Trophoblast cell (in vitro differentiated cells and primary cell): ENCODE data around the gene SNORC.

Experiments
- DNase-seq, 2 donors: peaks; one replicate each; pipeline ENCODE4 v3.0.0-alpha.2; 2016
- H2AFZ ChIP-seq: 2 replicates; pipeline ENCODE4 v1.6.1; 2013; ENCODE audit warnings: low read length, moderate library complexity, mild to moderate bottlenecking; ENCODE audit not compliant: insufficient read depth, poor library complexity
- H2AK5ac ChIP-seq: 2 replicates; pipeline ENCODE4 v1.6.1; 2013; ENCODE audit warnings: mild to moderate bottlenecking, low read length
- H2BK120ac ChIP-seq: 2 replicates; pipeline ENCODE4 v1.6.1; 2013; ENCODE audit warnings: low read length, mild to moderate bottlenecking, moderate library complexity; ENCODE audit not compliant: insufficient read depth, poor library complexity
- H2BK12ac ChIP-seq: 2 replicates; pipeline ENCODE4 v1.6.1; 2013; ENCODE audit warnings: mild to moderate bottlenecking, low read length, moderate library complexity
- H2BK5ac ChIP-seq: 2 replicates; pipeline ENCODE4 v1.6.1; 2013; ENCODE audit warnings: low read length, low read depth, moderate library complexity, mild to moderate bottlenecking; ENCODE audit not compliant: poor library complexity
- H3K14ac ChIP-seq: 2 replicates; pipeline ENCODE4 v1.6.1; 2013; ENCODE audit warnings: mild to moderate bottlenecking, low read length
- H3K18ac ChIP-seq: 2 replicates; pipeline ENCODE4 v1.6.1; 2013; ENCODE audit warnings: mild to moderate bottlenecking, low read length
- H3K23ac ChIP-seq: 2 replicates; pipeline ENCODE4 v1.6.1; 2013; ENCODE audit warnings: low read length
- H3K27ac ChIP-seq: 2 replicates; pipeline ENCODE4 v1.5.1; 2013; ENCODE audit warnings: low read depth, mild to moderate bottlenecking, inconsistent platforms, low read length, moderate library complexity
- H3K27me3 ChIP-seq: 2 replicates; pipeline ENCODE4 v1.6.1; 2013; ENCODE audit warnings: inconsistent platforms, mild to moderate bottlenecking, low read length, moderate library complexity; ENCODE audit not compliant: insufficient read depth
- H3K36me3 ChIP-seq, 2 experiments: 1 replicate in 1 of 2; 2 replicates in 1 of 2; pipeline ENCODE4 v1.6.1; 2013; ENCODE audit warnings: low read length in 2 of 2, mild to moderate bottlenecking in 2 of 2, moderate library complexity in 1 of 2; ENCODE audit not compliant: insufficient read depth in 2 of 2, control insufficient read depth in 1 of 2
- H3K4ac ChIP-seq: 2 replicates; pipeline ENCODE4 v1.6.1; 2013; ENCODE audit warnings: low read depth, mild to moderate bottlenecking, low read length, moderate library complexity
- H3K4me1 ChIP-seq, 2 experiments: 1 replicate in 1 of 2; 2 replicates in 1 of 2; pipeline ENCODE4 v1.6.1; 2013; ENCODE audit warnings: low read length in 2 of 2, mild to moderate bottlenecking in 2 of 2, moderate library complexity in 1 of 2; ENCODE audit not compliant: insufficient read depth in 2 of 2, control insufficient read depth in 1 of 2
- H3K4me2 ChIP-seq: 2 replicates; pipeline ENCODE4 v1.6.1; 2013; ENCODE audit warnings: inconsistent platforms, mild to moderate bottlenecking, low read length, moderate library complexity
- H3K4me3 ChIP-seq: 2 replicates; pipeline ENCODE4 v1.5.1; 2013; ENCODE audit warnings: mild to moderate bottlenecking, low read depth, low read length, inconsistent platforms
- H3K79me1 ChIP-seq: one replicate; pipeline ENCODE4 v1.6.1; 2013; ENCODE audit warnings: low read length
- H3K79me2 ChIP-seq: 2 replicates; pipeline ENCODE4 v1.6.1; 2013; ENCODE audit warnings: low read length, mild to moderate bottlenecking; ENCODE audit not compliant: control insufficient read depth, insufficient read depth, poor library complexity
- H3K9ac ChIP-seq: 2 replicates; pipeline ENCODE4 v1.6.1; 2013; ENCODE audit warnings: mild to moderate bottlenecking, low read length
- H3K9me3 ChIP-seq: 2 replicates; pipeline ENCODE4 v1.6.1; 2013; ENCODE audit warnings: low read depth, mild to moderate bottlenecking, control low read depth, inconsistent platforms, low read length; ENCODE audit not compliant: insufficient read depth
- H4K12ac ChIP-seq: 2 replicates; pipeline ENCODE4 v1.6.1; 2013; ENCODE audit warnings: low read depth, mild to moderate bottlenecking, low read length, moderate library complexity
- H4K8ac ChIP-seq: 2 replicates; pipeline ENCODE4 v1.6.1; 2013; ENCODE audit warnings: low read depth, mild to moderate bottlenecking, low read length, moderate library complexity
- H4K91ac ChIP-seq: one replicate; pipeline ENCODE4 v1.6.1; 2013; ENCODE audit warnings: low read depth, mild to moderate bottlenecking, low read length, moderate library complexity
- WGBS: extraction: QIAGEN DNeasy Blood & Tissue Kit; methylation state at CpG from one replicate; pipeline ENCODE4 v1.1.7; 2013; ENCODE audit warnings: missing lambda C conversion rate; ENCODE audit not compliant: insufficient read length, insufficient coverage; ENCODE audit errors: extremely low coverage; 5-methylcytosine and 5-hydroxymethylcytosine counted together

The SNORC gene

DNA sequence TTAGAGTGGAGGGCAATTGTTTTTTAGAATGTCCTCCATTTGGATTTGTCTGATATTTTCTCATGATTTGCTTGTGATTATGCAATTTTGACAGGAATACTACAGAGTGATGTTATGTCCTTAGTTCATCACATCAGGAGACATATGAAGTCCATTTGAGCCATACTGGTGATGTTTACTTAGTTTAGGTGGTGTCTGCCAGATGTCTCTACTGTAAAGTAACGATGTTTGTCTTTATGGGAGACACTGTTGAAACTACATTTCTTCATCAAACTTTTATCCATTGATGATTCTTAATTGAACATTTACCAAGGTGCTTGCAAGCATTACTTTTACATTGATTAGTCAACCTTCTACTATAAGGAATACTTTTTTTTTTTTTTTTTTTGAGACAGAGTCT lies 4.9 kb upstream of the SNORC start:
- WGBS: no CpG with 5 or more reads among the region's 1 CpG
- Histone ChIP-seq H2AFZ (no peak overlapping the region), H3K14ac (no peak overlapping the region), H4K8ac (no peak overlapping the region), H4K91ac (no peak overlapping the region), H2BK5ac (no peak overlapping the region), H2BK12ac (no peak overlapping the region), H3K4me1 (no peaks in the 10 kb centered on the region), H3K36me3 (peaks cover 6 to 12% of the 10 kb centered on the region in 2 experiments), H3K4ac (no peak overlapping the region), H3K18ac (no peak overlapping the region), H3K27ac (no peak overlapping the region), H3K9me3 (no peaks in the 10 kb centered on the region), H3K4me3 (no peak overlapping the region), H3K23ac (no peak overlapping the region), H2BK120ac (no peak overlapping the region), H3K79me2 (no peaks in the 10 kb centered on the region), H3K9ac (no peak overlapping the region), H3K4me2 (no peak overlapping the region), H2AK5ac (no peak overlapping the region), H4K12ac (no peak overlapping the region), H3K79me1 (no peaks in the 10 kb centered on the region), H3K27me3 (no peaks in the 10 kb centered on the region)
- no peak for DNase-seq

DNA sequence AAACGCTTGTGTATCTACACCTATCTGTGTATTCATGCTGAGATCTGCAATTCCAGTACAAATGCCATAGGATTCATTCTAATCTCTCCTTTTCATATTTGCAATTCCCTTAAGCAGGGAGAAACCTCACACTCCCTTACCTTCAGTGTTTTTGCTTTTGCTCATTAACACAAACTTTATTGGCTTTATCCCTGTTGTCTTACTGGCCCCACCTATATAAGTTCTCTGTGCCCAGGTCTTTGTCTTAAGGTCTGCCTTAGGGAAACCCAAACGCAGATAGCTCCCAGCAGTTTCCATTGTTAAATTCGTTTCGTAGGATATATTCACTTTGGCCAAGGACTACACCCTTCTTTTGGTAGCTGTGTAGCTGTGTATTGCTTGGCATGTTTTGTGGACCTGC lies 4.0 kb upstream of the SNORC start:
- no peak overlapping the region for H3K4me3 ChIP-seq
- no peak overlapping the region for H3K9ac ChIP-seq
- no peaks in the 10 kb centered on the region for H3K4me1 ChIP-seq
- no peak overlapping the region for H2BK12ac ChIP-seq
- no peak overlapping the region for H4K12ac ChIP-seq
- no peak overlapping the region for H2BK120ac ChIP-seq
- WGBS: no CpG with 5 or more reads among the region's 4 CpGs
- no peak overlapping the region for H2AK5ac ChIP-seq
- no peaks in the 10 kb centered on the region for H3K79me1 ChIP-seq
- H3K36me3 ChIP-seq: peaks cover 6% of the 10 kb centered on the region in 2 experiments
- no peaks in the 10 kb centered on the region for H3K27me3 ChIP-seq
- no peak overlapping the region for H3K27ac ChIP-seq
- no peaks in the 10 kb centered on the region for H3K79me2 ChIP-seq
- H2AFZ ChIP-seq: no peak overlapping the region
- H3K18ac ChIP-seq: no peak overlapping the region
- DNase-seq: no peak
- no peak overlapping the region for H3K14ac ChIP-seq
- no peak overlapping the region for H3K23ac ChIP-seq
- H3K9me3 ChIP-seq: no peaks in the 10 kb centered on the region
- H3K4ac ChIP-seq: no peak overlapping the region
- H4K91ac ChIP-seq: no peak overlapping the region
- H3K4me2 ChIP-seq: no peak overlapping the region
- no peak overlapping the region for H2BK5ac ChIP-seq
- no peak overlapping the region for H4K8ac ChIP-seq

DNA sequence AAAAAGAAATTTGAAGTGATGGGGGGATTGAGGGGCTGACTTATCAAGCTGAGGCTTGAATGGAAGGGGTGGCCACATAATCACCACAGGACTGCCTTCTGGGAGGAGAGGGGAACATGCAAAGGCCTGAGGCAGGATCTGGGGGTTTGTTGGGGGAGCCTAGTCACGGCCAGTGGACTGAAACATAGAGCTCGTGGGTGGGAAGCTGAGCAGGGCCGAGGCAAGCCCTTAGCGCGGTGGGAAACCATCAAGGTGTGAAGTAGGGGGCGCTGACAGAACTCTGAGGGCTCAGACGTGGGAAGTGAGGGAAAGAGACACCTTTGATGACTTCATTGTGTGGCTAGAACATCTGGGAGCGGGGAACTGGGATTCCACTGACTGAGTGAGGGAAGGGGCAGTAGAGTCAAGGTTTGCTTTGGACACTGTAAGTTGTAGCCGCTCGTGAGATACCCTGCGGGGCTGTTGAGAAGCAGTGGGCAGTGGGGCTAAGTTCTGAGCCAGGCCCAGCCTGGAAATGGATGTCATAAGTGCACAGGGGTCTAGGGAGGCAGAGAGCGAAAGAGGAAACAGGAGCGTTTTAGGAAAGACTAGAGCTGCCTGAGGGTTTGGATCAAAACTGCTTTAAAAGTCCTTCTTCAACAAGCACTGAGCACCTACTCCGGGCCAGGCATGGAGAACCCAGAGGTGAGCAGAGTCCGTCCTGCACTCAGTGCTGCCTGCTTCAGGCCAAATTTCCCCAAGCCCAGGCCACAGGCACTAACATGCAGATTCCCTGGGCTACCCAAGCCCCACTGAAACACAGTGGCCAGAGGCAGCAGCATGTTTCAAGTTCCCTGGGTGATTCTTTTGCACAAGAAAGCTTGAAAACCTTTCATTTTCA lies 686 bp upstream of the SNORC start:
- Histone ChIP-seq H3K4me1 (peaks cover 0 to 4% of the 10 kb centered on the region in 2 experiments), H2BK12ac (no peak overlapping the region), H3K4ac (no peak overlapping the region), H3K27me3 (no peaks in the 10 kb centered on the region), H2AK5ac (no peak overlapping the region), H3K79me1 (no peaks in the 10 kb centered on the region), H3K18ac (no peak overlapping the region), H3K23ac (no peak overlapping the region), H3K4me2 (no peak overlapping the region), H3K9ac (no peak overlapping the region), H3K14ac (no peak overlapping the region), H3K4me3 (no peak overlapping the region), H4K12ac (no peak overlapping the region), H2BK5ac (no peak overlapping the region), H3K36me3 (peaks cover 2% of the 10 kb centered on the region in 2 experiments), H2BK120ac (no peak overlapping the region), H3K9me3 (no peaks in the 10 kb centered on the region), H3K27ac (no peak overlapping the region), H4K91ac (no peak overlapping the region), H3K79me2 (no peaks in the 10 kb centered on the region), H2AFZ (no peak overlapping the region), H4K8ac (no peak overlapping the region)
- no peak for DNase-seq
- no CpG with 5 or more reads among the region's 15 CpGs for WGBS

DNA sequence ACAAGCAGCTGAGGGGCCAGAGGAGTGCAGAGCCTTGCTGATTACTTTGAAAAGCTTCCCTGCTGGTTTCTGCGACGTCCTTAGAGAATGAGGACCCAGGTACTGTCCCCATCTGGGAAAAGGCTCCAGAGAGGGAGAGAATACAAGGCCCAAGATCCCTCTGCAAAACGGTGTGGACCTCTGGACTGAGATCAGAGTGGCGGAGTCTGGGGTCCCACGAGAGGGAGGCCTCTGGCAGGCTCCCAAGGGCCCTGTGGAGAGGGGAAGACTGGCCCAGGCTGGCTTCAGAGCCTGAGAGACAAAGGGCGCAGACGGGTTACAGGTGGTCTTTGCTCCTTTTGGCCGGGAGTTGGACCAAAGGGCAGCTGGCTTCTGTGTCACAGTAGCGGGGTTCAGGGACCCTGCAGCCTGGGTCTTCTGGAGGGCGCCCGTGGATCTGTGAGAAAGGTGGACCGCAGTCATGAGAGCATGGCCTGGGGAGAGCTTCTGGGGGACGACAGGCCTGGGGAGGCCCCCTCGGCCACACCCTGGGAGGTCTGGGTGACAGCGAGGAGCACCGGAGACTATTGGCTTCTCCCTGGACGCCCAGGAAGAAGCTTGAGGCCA lies 805 bp downstream of the SNORC start:
- no peaks in the 10 kb centered on the region for H3K79me2 ChIP-seq
- H2BK5ac ChIP-seq: no peak overlapping the region
- H3K4me1 ChIP-seq: peaks cover 4% of the 10 kb centered on the region in 2 experiments
- H2AK5ac ChIP-seq: no peak overlapping the region
- no peak overlapping the region for H2BK120ac ChIP-seq
- H3K9me3 ChIP-seq: no peaks in the 10 kb centered on the region
- H4K12ac ChIP-seq: no peak overlapping the region
- H3K9ac ChIP-seq: no peak overlapping the region
- H3K18ac ChIP-seq: no peak overlapping the region
- no peak overlapping the region for H3K23ac ChIP-seq
- H2BK12ac ChIP-seq: no peak overlapping the region
- H3K79me1 ChIP-seq: no peaks in the 10 kb centered on the region
- no peak overlapping the region for H4K91ac ChIP-seq
- no peak for DNase-seq
- H3K4me2 ChIP-seq: no peak overlapping the region
- H3K36me3 ChIP-seq: peaks cover 0 to 3% of the 10 kb centered on the region in 2 experiments
- H3K4ac ChIP-seq: no peak overlapping the region
- H3K14ac ChIP-seq: no peak overlapping the region
- H3K27me3 ChIP-seq: peaks cover 5% of the 10 kb centered on the region
- no CpG with 5 or more reads among the region's 17 CpGs for WGBS
- no peak overlapping the region for H3K27ac ChIP-seq
- H2AFZ ChIP-seq: no peak overlapping the region
- no peak overlapping the region for H4K8ac ChIP-seq
- H3K4me3 ChIP-seq: no peak overlapping the region
